GM19035 (cell line): Measurements from ENCODE around the gene BCL2L1.

Experiments used
- ATAC-seq: cut with Tn5 transposase; IDR thresholded peaks from one replicate; pipeline ENCODE4 v1.9.1; 2021; ENCODE audit not compliant: unreplicated experiment

Gene BCL2L1

DNA sequence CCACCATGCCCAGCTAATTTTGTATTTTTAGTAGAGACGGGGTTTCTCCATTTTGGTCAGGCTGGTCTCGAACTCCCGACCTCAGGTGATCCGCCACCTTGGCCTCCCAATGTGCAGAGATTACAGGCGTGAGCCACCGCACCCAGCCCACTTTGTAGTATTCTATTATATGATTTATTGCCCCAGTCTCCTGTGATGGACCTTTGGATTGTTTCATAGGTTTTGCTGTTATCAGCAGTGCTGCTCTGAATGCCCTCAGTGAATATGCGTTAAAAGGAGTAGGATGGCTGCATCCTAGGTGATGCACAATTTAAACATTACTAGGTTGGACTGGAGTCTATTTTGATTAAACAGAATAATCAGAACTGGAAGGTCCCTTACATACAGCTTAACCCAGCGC lies 107.3 kb downstream of the BCL2L1 start:
- ATAC-seq = no peak
